ENCODE measurements around the gene CSTF2. TPM values are rescaled to one million over a fixed set of nuclear protein-coding genes. Genes with fewer than 3 reads are reported as not detected.

The CSTF2 gene
- total and polyA plus RNA-seq, 8 donors, result 1.6 to 6.0 (median 4.2) TPM

DNA sequence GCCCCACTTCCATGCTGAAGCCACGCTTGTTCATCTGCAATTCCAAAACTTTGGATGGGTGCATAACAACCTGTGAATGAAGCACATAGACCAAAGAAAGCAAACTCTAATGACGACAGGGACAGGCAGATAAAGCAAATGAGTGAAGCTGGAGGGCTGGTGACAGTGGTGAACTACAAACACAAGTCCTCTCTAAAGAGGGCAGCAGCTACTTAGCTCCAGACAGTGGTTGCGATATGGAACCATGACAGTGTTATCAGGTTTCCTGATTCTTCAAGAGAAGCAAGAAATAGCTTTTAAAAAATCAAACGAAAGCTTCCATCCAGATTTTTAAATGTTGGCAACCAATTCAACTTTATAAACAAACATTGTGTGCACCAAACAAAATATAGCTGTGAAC, 30.1 kb downstream of the CSTF2 start:
- FAIRE-seq, result no peak

GRCh38 chrX:100852810-100853209, 32.6 kb downstream of the CSTF2 start:
- intact Hi-C loops (cut with DNase I), result no loop called here
- DNase-seq (no peak), FAIRE-seq (no peak), ATAC-seq (no peak)
- Histone ChIP-seq H3K36me3 (no peaks in the 10 kb centered on the region), H3K27me3 (peaks cover 0 to 8% (median 2%) of the 10 kb centered on the region in 4 donors), H3K27ac (no peak overlapping the region), H3K4me1 (no peaks in the 10 kb centered on the region), H3K4me3 (no peak overlapping the region), H3K9me3 (no peaks in the 10 kb centered on the region)
- 36 to 46% methylated on average over 2 of the region's 2 CpGs for WGBS, 2 donors
- no peak for TF ChIP-seq CTCF (IDR thresholded peaks at IDR 0.05)

More for the DNA sequence above, 30.1 kb downstream of the CSTF2 start:
- WGBS, 2 donors, result 40 to 56% methylated on average over 4 of the region's 4 CpGs
- Histone ChIP-seq H3K27ac (no peak overlapping the region), H3K9me3 (no peaks in the 10 kb centered on the region), H3K4me3 (no peak overlapping the region), H3K27me3 (peaks cover 0 to 4% (median 2%) of the 10 kb centered on the region in 4 donors), H3K4me1 (no peaks in the 10 kb centered on the region), H3K36me3 (no peaks in the 10 kb centered on the region)
- DNase-seq, result no peak
- TF ChIP-seq CTCF (IDR thresholded peaks at IDR 0.05), result no peak
- intact Hi-C loops (cut with DNase I), result no loop called here
- ATAC-seq, result no peak

DNA sequence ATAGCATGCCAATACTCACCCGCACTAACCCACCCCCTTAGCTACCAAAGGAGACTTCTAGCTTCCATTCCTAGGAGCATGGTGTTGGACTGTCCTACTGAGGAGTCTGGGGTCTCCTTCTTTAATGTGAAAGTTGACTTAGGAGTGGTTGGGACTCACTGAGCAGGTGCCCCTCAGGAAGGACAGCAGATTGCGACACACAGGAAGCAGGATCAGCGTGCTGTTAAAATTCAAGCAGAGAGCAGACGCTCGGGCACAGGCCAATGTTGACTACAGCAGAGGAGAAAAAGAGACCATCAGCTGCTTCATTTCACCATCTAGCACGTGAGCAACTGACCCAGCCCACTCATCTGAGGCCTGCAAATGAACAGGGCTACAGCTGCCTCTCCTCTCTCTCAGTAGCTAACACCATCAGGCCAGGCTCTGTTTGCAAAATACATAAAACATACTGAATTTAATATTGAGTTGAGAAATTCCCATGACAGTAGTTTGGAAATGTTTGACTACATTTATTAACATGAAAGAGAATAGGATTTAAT, 43.2 kb downstream of the CSTF2 start:
- Histone ChIP-seq H3K36me3 (no peaks in the 10 kb centered on the region), H3K4me1 (no peaks in the 10 kb centered on the region), H3K4me3 (no peak overlapping the region), H3K27me3 (peaks cover 0 to 27% (median 7%) of the 10 kb centered on the region in 4 donors), H3K27ac (no peak overlapping the region), H3K9me3 (no peaks in the 10 kb centered on the region)
- TF ChIP-seq CTCF (IDR thresholded peaks at IDR 0.05), result no peak
- intact Hi-C loops (cut with DNase I), result no loop called here
- ATAC-seq, result no peak
- no peak for FAIRE-seq
- no peak for DNase-seq
- WGBS, 2 donors, result 48 to 57% methylated on average over 6 of the region's 6 CpGs

GRCh38 chrX:100864657-100865391, 44.6 kb downstream of the CSTF2 start:
- FAIRE-seq (no peak), DNase-seq (no peak), ATAC-seq (peak in 1 of 4 donors; percentile 19)
- no peaks in the 10 kb centered on the region for H3K9me3 ChIP-seq
- no peaks in the 10 kb centered on the region for H3K36me3 ChIP-seq
- no peak for TF ChIP-seq CTCF (IDR thresholded peaks at IDR 0.05)
- H3K27ac ChIP-seq, result no peak overlapping the region
- intact Hi-C loops (cut with DNase I), result no loop called here
- H3K4me3 ChIP-seq, result no peak overlapping the region
- no peaks in the 10 kb centered on the region for H3K4me1 ChIP-seq
- WGBS, 2 donors, result 29 to 48% methylated on average over 2 of the region's 2 CpGs
- peaks cover 0 to 24% (median 7%) of the 10 kb centered on the region in 4 donors for H3K27me3 ChIP-seq

GRCh38 chrX:100868273-100868672, 48.1 kb downstream of the CSTF2 start:
- 59 to 73% methylated on average over 2 of the region's 2 CpGs for WGBS, 2 donors
- no peak for ATAC-seq

More at GRCh38 chrX:100868273-100868672, 48.1 kb downstream of the CSTF2 start:
- TF ChIP-seq CTCF (IDR thresholded peaks at IDR 0.05), result no peak
- intact Hi-C loops (cut with DNase I), result no loop called here
- H3K4me3 ChIP-seq, result no peak overlapping the region
- FAIRE-seq, result no peak
- no peaks in the 10 kb centered on the region for H3K4me1 ChIP-seq
- H3K9me3 ChIP-seq, result no peaks in the 10 kb centered on the region
- no peak for DNase-seq
- no peak overlapping the region for H3K27ac ChIP-seq
- H3K36me3 ChIP-seq, result no peaks in the 10 kb centered on the region
- peaks cover 0 to 10% (median 4%) of the 10 kb centered on the region in 4 donors for H3K27me3 ChIP-seq

All from pancreas (tissue), 10 donors.